RPMI8226 (cell line): ENCODE data around the gene TGFBR3L.

Experiments used
- DNase-seq: peaks from one replicate; pipeline ENCODE4 v3.0.0-alpha.2; 2015

TGFBR3L gene

GRCh38 chr19:7961920-7962626, 47.4 kb downstream of the TGFBR3L start:
- no peak for DNase-seq

- DNase-seq, result no peak
Measured at GRCh38 chr19:7962644-7963268, 48.1 kb downstream of the TGFBR3L start.

GRCh38 chr19:7963566-7963965, 48.9 kb downstream of the TGFBR3L start:
- DNase-seq, result no peak

- DNase-seq, result no peak
Measured at GRCh38 chr19:7965259-7965841, 50.7 kb downstream of the TGFBR3L start.

- no peak for DNase-seq
Measured at GRCh38 chr19:7965921-7966665, 51.5 kb downstream of the TGFBR3L start.

- no peak for DNase-seq
Measured at GRCh38 chr19:7968008-7968795, 53.6 kb downstream of the TGFBR3L start.
